Endodermal cell (in vitro differentiated cells): ENCODE results near the gene SLAMF1. TPM values are rescaled to one million over a fixed set of nuclear protein-coding genes. Genes with fewer than 3 reads are reported as not detected.
A peak's percentile ranks its signal among the peaks of the same experiment; 100 is the strongest.

Experiments used
- DNase-seq: peaks from one replicate; pipeline ENCODE4 v3.0.0-alpha.2; 2017
- H3K27ac ChIP-seq: 2 replicates; pipeline ENCODE4 v1.5.1; 2013; ENCODE audit warnings: mild to moderate bottlenecking, low read depth, low read length, moderate library complexity
- H3K27me3 ChIP-seq: 2 replicates; pipeline ENCODE4 v1.6.1; 2013; ENCODE audit warnings: mild to moderate bottlenecking, low read length, moderate library complexity; ENCODE audit not compliant: insufficient read depth, control insufficient read depth, poor library complexity, severe bottlenecking
- H3K36me3 ChIP-seq: 2 replicates; pipeline ENCODE4 v1.7.0; 2013; ENCODE audit warnings: mild to moderate bottlenecking, low read length, moderate library complexity; ENCODE audit not compliant: control insufficient read depth, insufficient read depth
- H3K4me1 ChIP-seq: one replicate; pipeline ENCODE4 v1.7.0; 2013; ENCODE audit warnings: low read length; ENCODE audit not compliant: control insufficient read depth, insufficient read depth
- H3K4me3 ChIP-seq: 2 replicates; pipeline ENCODE4 v1.5.1; 2013; ENCODE audit warnings: mild to moderate bottlenecking, low read length, moderate library complexity
- H3K9ac ChIP-seq: 2 replicates; pipeline ENCODE4 v1.6.1; 2013; ENCODE audit warnings: mild to moderate bottlenecking, low read length, moderate library complexity; ENCODE audit not compliant: poor library complexity, severe bottlenecking; ENCODE audit errors: extremely low read depth
- H3K9me3 ChIP-seq: 2 replicates; pipeline ENCODE4 v1.6.1; 2013; ENCODE audit warnings: mild to moderate bottlenecking, low read length, moderate library complexity; ENCODE audit not compliant: control insufficient read depth
- H3K27ac Mint-ChIP-seq: 2 replicates; pipeline ENCODE4 v1.8.0; 2020; ENCODE audit warnings: mixed read lengths
- H3K27me3 Mint-ChIP-seq: 2 replicates; pipeline ENCODE4 v1.8.0; 2021; ENCODE audit warnings: mild to moderate bottlenecking, mixed read lengths; ENCODE audit not compliant: insufficient read depth
- H3K36me3 Mint-ChIP-seq: 2 replicates; pipeline ENCODE4 v1.8.0; 2020; ENCODE audit warnings: low read depth, mixed read lengths
- H3K4me1 Mint-ChIP-seq: 2 replicates; pipeline ENCODE4 v1.8.0; 2020; ENCODE audit warnings: mixed read lengths
- H3K4me3 Mint-ChIP-seq: 2 replicates; pipeline ENCODE4 v1.8.0; 2020; ENCODE audit warnings: mild to moderate bottlenecking, moderate library complexity, mixed read lengths
- H3K9me3 Mint-ChIP-seq: 2 replicates; pipeline ENCODE4 v1.8.0; 2020; ENCODE audit warnings: mild to moderate bottlenecking, mixed read lengths
- CTCF ChIP-seq: fragments of 200-600 bp; sonication (generic); conservative IDR thresholded peaks from 2 replicates; pipeline ENCODE4 v1.5.0; 2021; ENCODE audit warnings: antibody characterized with exemption, mild to moderate bottlenecking
- WGBS, 2 experiments: methylation state at CpG; one replicate each; pipeline versions ENCODE4 v1.1.5 to v1.1.7; 2013; ENCODE audit warnings: missing lambda C conversion rate in 2 of 2, mixed read lengths in 1 of 2; ENCODE audit not compliant: insufficient coverage in 1 of 2, insufficient read length in 1 of 2; 5-methylcytosine and 5-hydroxymethylcytosine counted together
- total RNA-seq, 2 donors: library from RNA; stranded (reverse); fragmentation: NEBNext Ultra II Directional in 1 of 2; extraction: Animal tissue kit (Norgen Biotek cat#: 25700) in 1 of 2; gene quantifications; 2 replicates in 1 of 2; 3 replicates in 1 of 2; pipeline ENCODE4 v1.2.1, GENCODE V29; 2021

SLAMF1 gene
- total RNA-seq, 2 donors from 2014 or later = not detected

- peaks cover 24% of the 10 kb centered on the region for H3K9me3 ChIP-seq
- peak overlapping the region; percentile 25 for H3K4me3 ChIP-seq
- Mint-ChIP-seq H3K27me3 (no peaks in the 10 kb centered on the region), H3K4me3 (no peak overlapping the region), H3K4me1 (peaks cover 14% of the 10 kb centered on the region), H3K9me3 (peaks cover 9% of the 10 kb centered on the region), H3K27ac (no peak overlapping the region), H3K36me3 (peaks cover 3% of the 10 kb centered on the region)
- no peaks in the 10 kb centered on the region for H3K27me3 ChIP-seq
- H3K4me1 ChIP-seq = peaks cover 29% of the 10 kb centered on the region
- no peaks in the 10 kb centered on the region for H3K36me3 ChIP-seq
- TF ChIP-seq CTCF = peak; percentile 11
- DNase-seq = no peak
- H3K9ac ChIP-seq = peak overlapping the region; percentile 44
- WGBS, 2 experiments = 9 to 20% methylated on average over 1 to 3 of the region's 3 CpGs
- peak overlapping the region; percentile 58 for H3K27ac ChIP-seq
These were observed 25.0 kb upstream of the SLAMF1 start for GRCh38 chr1:160671603-160672517.

GRCh38 chr1:160670701-160671100, 23.9 kb upstream of the SLAMF1 start:
- no peak for TF ChIP-seq CTCF
- peaks cover 33% of the 10 kb centered on the region for H3K4me1 ChIP-seq
- H3K27me3 ChIP-seq = no peaks in the 10 kb centered on the region
- no peak overlapping the region for H3K4me3 Mint-ChIP-seq
- H3K27me3 Mint-ChIP-seq = no peaks in the 10 kb centered on the region
- DNase-seq = no peak
- H3K36me3 Mint-ChIP-seq = peaks cover 3% of the 10 kb centered on the region
- peaks cover 19% of the 10 kb centered on the region for H3K4me1 Mint-ChIP-seq
- H3K9me3 Mint-ChIP-seq = peaks cover 9% of the 10 kb centered on the region
- no peak overlapping the region for H3K9ac ChIP-seq
- H3K27ac Mint-ChIP-seq = no peak overlapping the region
- H3K27ac ChIP-seq = no peak overlapping the region
- WGBS, 2 experiments = 96 to 100% methylated on average over 2 to 4 of the region's 4 CpGs
- no peaks in the 10 kb centered on the region for H3K36me3 ChIP-seq
- H3K9me3 ChIP-seq = peaks cover 24% of the 10 kb centered on the region
- no peak overlapping the region for H3K4me3 ChIP-seq

DNA sequence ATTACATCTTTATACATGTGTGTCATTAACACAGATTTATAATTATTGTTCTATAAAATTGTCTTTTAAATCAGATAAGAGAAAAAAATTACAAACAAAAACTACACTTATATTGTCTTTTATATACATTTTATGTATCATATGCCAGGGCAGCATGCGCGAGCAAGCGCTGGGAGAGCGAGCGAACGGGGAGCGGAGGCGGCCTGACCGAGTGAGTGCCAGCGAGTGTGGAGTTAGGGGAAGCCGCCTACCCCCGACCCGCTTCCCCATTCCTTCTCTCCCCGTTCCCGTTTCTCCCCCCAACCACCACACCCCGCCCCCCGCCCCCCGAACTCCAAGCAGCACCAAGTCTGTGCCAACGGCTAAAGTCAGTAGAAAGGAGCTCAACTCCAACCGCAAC, 23.0 kb upstream of the SLAMF1 start:
- H3K4me1 Mint-ChIP-seq = peaks cover 19% of the 10 kb centered on the region
- Histone ChIP-seq H3K9ac (no peak overlapping the region), H3K4me3 (no peak overlapping the region), H3K9me3 (peaks cover 24% of the 10 kb centered on the region), H3K27ac (no peak overlapping the region), H3K4me1 (peaks cover 34% of the 10 kb centered on the region), H3K27me3 (no peaks in the 10 kb centered on the region), H3K36me3 (no peaks in the 10 kb centered on the region)
- TF ChIP-seq CTCF = no peak
- no peak overlapping the region for H3K4me3 Mint-ChIP-seq
- H3K9me3 Mint-ChIP-seq = peaks cover 9% of the 10 kb centered on the region
- peaks cover 3% of the 10 kb centered on the region for H3K36me3 Mint-ChIP-seq
- DNase-seq = no peak
- H3K27ac Mint-ChIP-seq = no peak overlapping the region
- H3K27me3 Mint-ChIP-seq = no peaks in the 10 kb centered on the region
- WGBS, 2 experiments = 95% methylated on average over 17 of the region's 20 CpGs; no CpG with 5 or more reads in 1 of the 2 experiments
